IPS-NIHi7 (cell line): ENCODE results near the gene SDHAF4.
"Not testable (repeated sequence)": the region's sequence is repeated elsewhere in the genome, so short reads cannot be mapped to it uniquely, and the experiment has no call there.

Experiments
- DNase-seq: peaks from one replicate; pipeline ENCODE4 v3.0.0; 2012; ENCODE audit warnings: mixed read lengths; ENCODE audit errors: extremely low spot score

Gene SDHAF4

DNA sequence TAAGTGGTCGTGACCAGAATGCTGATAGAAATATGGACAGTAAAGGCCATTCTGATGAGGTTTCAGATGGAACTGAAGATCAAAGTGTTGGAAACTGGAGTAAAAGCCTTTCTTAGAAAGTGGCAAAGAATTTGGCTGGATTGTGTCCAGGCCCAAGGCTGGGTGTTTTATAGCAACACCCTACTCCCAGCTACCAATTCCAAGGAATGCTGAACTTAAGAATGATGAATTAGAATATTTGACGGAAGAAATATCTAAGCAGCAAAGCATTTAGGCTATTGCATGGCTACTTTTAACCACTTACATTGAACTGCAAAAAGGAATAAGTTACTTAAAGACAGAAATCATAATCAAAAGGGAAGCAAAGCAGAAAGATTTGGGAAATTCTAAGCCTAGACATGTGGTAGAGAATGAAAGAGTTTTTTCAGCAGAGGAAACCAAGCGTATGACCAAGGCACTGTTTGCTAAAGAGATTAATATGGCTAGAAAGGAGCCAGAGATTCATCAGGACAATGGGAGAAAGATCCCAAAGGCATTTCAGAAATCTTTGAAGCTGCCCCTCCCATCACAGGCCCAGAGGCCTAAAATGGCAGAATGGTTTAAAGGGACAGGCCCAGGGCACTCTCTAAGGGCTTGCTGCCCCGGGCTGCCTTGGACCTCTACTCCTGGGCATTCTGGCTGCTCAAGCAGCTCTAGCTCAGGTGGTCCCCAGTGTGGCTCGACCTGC is 25.8 kb downstream of the SDHAF4 start:
- no peak for DNase-seq

DNA sequence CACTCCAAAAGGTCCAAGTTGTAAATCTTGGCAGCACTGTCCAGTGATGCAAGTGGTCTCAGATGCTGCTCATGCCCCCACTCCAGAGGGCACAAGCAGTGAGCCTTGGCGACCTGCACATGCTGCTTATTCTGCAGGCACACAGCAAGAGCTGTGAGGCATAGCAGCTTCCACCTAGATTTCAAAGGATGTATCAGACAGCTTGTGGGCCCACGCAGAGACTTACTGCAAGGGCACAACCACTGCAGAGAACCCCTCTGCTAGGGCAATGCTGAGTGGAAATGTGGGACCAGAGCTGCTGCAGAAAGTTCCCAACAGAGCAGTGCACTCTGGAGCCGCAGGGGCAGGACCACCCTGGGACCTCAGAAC is 26.4 kb downstream of the SDHAF4 start:
- no peak for DNase-seq

DNA sequence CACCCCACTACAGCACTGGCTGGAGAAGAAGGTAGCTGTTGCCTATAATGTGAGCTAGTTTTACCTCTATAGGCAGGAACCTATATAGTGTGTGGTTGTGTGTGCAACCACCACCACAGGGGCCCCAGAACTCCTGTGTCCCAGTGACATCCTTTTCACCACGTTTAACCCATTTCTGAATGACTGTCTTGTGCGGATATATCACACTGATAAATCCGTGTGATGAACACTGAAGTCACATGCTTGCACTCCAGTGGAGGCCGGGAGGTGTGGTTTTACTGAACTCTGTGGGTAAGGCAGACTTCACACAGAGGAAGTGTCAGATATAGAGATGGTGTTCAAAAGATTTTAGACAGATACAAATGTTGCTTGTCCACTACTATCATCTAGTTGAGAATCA is 32.5 kb downstream of the SDHAF4 start:
- no peak for DNase-seq

DNA sequence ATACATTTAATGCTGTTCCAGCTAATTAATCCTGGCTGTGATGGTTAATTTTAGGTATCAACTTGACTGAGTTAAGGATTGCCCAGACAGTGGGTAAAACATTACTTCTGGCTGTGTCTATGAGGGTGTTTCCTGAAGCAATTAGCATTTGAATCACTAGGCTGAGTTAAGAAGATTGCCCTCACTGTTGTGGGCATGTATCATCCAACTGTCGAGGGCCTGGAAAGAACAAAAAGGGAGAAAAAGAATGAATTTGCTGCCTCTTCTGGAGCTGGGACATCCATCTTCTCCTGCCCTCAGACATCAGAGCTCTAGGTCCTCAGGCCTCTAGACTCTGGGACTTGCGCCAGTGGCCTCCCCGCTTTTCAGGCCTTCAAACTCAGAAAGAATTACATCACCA is 34.3 kb downstream of the SDHAF4 start:
- no peak for DNase-seq

DNA sequence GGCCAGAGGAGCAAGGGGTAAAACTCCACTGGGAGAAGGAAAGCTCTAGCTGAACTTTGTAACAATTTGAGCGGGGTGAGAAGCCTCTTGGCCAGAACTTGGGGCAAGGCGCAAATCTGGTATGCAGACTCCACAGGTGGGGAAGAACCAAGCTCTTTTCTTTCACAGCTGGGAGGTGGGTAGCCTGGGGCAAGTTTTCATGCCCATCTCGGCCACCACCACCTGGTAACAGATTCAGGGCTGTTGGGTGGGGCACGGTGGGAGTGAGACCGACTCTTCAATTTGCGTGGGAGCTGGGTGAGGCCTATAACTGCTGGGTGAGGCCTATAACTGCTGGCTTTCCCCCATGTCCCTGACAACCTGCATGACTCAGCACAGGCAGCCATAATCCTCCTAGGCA is 37.5 kb downstream of the SDHAF4 start:
- no peak for DNase-seq

DNA sequence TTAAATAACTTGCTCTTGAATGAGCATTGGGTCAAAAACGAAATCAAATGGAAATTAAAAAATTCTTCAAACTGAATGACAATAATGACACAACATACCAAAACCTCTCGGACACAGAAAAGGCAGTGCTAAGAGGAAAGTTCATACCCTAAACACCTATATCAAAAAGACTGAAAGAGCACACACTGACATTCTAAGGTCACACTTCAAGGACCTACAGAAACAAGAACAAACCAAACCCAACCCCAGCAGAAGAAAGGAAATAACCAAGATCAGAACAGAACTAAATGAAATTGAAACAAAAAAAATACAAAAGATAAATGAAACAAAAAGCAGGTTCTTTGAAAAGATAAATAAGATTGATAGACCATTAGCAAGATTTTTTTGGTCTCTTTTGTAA is 40.6 kb downstream of the SDHAF4 start:
- DNase-seq: not testable (repeated sequence)

DNA sequence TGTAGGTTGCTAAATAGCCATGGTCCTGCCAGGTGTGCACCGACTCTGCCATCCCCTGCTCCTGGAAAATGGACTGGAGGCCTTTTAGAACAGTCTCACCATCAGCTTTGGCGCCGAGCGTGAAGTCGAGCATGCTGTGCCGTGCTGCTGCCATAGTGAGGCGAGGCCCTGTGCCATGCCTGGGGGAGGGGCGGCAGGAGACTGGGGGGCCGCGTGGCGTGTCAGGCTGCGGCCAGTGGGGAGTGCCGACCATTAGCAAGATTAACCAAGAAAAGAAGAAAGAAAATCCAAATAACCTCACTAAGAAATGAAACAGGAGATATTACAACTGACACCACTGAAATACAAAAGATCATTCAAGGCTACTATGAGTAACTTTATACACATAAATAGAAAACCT is 42.5 kb downstream of the SDHAF4 start:
- not testable (repeated sequence) for DNase-seq

DNA sequence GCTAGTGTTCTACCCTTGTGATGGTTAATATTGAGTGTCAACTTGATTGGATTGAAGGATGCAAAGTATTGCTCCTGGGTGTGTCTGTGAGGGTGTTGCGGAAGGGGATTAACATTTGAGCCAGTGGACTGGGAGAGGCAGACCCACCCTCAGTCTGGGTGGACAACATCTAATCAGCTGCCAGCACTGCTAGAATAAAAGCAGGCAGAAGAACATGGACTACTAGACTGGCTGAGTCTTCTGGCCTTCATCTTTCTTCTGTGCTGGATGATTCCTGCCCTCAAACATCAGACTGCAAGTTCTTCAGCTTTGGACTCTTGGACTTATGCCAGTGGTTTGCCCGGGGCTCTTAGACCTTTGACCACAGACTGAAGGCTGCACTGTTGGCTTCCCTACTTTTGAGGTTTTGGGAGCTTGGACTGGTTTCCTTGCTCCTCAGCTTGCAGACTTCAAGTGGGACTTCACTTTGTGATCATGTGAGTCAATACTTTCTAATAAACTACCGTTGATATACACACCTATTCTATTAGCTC is 50.1 kb downstream of the SDHAF4 start:
- no peak for DNase-seq

DNA sequence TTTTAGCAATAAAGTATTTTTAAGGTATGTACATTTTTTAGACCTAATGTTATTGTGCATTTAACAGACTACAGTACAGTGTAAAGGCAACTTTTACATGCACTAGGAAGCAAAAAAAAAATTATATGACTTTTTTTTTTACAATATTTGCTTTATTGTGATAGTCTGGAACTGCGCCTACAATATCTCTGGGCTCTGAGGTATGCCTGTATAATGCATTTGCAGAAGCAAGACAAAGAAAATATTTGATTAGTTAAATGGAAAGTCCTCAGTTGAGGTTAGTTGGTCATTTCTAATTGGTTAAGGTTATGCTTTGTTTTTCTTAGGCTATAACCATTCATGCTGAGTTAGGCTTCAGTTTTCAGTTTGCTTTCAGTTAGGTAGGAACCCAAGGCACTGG is 54.0 kb downstream of the SDHAF4 start:
- no peak for DNase-seq

DNA sequence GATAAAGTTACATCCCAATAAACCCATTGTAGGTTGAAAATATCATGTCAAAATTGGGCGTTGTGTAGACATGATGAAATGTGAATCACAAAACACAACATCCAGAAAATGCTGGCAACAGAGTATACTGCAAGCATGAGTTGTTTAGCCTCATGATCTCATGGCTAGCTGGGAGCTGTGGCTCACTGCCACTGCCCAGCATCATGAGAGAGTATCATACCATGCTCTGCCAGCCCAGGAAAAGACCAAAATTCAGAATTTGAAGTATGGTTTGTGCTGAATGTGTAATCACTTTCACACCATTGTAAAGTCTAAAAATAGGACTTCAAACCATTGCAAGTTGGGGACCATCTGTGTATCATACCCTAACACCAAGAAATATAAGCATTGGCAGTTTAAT is 55.7 kb downstream of the SDHAF4 start:
- DNase-seq: no peak

DNA sequence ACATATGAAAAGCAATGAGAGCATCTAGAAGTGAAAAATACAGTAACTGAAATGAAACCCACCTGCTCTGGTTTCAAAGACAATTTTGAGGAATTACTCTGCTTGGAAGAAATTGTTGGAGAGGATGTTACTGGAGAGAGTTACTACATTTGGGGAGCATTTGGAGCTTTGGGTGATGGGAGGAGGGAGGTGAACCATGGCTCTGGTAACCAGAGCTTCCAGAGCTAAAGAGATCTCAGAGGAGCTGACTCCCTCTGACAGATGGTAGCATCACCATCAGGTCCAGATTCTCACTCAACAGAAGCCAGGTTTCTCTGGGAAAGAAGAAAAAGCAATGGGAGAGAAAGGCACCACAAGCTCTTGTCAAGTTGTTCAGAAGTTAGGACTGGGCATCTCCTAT is 58.7 kb downstream of the SDHAF4 start:
- no peak for DNase-seq

DNA sequence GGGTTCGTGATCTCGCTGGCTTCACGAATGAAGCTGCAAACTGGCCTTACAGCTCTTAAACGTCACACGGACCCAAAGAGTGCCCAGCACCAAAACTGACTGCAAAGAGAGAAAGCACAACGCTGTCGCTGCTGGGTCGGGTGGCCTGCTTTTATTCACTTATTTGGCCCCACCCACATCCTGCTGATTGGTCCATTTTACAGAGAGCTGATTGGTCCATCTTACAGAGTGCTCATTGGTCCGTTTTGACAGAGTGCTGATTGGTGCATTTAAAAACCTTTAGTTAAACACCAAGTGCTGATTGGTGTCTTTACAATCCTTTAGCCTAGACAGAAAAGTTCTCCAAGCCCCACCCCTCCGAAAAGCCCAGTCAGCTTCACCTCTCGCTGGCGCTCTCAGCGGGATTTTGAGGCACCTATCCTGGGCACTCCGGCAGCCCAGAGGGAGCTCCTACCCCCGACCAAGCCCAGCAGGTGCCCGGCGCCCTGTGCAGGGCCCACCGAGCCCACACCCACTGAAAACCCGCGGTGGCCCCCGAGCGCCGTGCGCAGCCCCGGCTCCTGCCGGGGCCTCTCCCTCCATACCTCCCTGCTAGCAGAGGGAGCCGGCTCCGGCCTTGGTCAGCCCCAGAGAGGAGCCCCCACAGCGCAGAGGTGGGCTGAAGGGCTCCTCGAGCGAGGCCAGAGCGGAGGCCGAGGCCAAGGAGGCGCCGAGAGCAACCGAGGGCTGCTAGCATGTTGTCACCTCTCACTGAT is 60.9 kb downstream of the SDHAF4 start:
- no peak for DNase-seq

DNA sequence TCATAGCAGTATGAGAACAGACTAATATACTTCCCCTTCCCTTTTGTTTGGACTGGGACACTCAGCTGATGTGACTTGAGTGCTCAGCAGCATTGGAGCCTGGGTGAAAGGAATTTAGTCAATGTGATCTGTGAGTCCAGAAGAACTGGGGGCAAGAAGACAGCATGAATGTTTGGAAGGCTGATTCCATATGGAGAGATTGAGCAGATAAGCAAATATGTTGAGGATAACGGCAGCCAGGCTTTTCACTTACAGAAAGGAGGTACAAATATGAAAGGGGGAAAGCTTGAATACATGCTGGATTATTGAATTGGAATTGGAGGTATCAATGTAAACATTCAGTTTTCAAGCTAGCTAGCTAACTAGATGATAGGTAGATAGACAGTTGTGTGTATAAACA is 63.2 kb downstream of the SDHAF4 start:
- DNase-seq: no peak

DNA sequence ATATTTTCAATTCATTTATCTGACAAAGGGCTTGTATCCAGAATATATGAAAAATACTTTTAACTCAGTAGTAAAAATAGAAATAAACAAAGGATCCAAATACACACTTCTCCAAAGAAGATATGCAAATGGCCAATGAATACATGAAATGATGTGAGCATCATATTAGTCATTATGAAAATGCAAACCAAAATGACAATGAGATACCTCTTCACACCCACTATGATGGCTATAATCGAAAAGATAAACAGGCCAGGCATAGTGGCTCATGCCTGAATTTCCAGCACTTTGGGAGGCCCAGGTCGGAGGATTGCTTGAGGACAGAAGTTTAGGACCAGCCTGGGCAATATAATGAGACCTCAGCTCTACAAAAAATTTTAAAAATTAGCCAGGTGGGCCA is 67.1 kb downstream of the SDHAF4 start:
- no peak for DNase-seq

DNA sequence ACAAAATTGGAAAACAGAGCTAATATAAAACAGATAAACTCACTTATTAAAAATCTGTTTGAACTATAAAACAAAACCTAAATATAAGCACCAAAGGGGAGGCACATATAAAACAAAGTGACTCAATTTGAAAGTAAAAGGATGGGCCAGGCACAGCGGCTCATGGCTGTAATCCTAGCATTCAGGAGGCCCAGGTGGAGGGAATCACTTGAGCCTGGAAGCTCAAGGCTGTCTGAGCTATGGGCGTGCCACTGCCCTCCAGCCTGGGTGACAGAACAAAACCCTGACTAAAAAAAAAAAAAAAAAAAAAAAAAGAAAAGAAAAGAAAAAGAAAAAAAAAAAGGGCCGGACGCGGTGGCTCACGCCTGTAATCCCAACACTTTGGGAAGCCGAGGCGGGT is 69.9 kb downstream of the SDHAF4 start:
- DNase-seq: no peak

DNA sequence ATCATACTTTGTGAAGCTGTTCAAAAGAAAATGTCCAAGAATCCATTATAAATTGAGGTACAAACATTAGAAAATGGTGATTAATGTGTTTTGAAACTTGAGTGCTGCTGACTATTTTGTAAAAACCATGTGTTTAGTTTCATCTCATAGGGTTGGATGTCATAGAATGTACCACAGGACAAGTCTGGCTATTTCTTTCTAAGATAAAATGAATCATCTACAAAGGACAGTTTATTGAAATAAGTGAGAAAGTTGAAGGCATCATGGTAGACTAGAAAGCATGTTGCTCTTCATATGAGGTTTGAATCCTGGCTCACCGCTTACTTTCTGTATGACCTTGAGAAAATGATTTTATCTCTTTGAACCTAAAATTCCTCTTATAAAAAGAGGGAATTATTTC is 71.7 kb downstream of the SDHAF4 start:
- no peak for DNase-seq
